WI38 (cell line): ENCODE data around the gene SFXN5.

ENCODE experiments used
- H3K4me3 ChIP-seq: 2 replicates; pipeline ENCODE4 v1.5.1; 2011; ENCODE audit warnings: low read depth, mild to moderate bottlenecking, control low read depth, low read length
- CTCF ChIP-seq: IDR thresholded peaks from 2 replicates; pipeline ENCODE4 v1.5.1; 2012; ENCODE audit warnings: low read depth, mild to moderate bottlenecking, control low read depth, low read length

SFXN5 gene

GRCh38 chr2:72958542-72959385 lies 112.7 kb downstream of the SFXN5 start:
- no peak for TF ChIP-seq CTCF

GRCh38 chr2:72956936-72957335 lies 114.6 kb downstream of the SFXN5 start:
- H3K4me3 ChIP-seq, result no peak overlapping the region
- TF ChIP-seq CTCF, result no peak

More at GRCh38 chr2:72958542-72959385, 112.7 kb downstream of the SFXN5 start:
- H3K4me3 ChIP-seq, result no peak overlapping the region

GRCh38 chr2:72956050-72956395 lies 115.5 kb downstream of the SFXN5 start:
- H3K4me3 ChIP-seq, result no peak overlapping the region
- TF ChIP-seq CTCF, result no peak

GRCh38 chr2:72955228-72956049 lies 116.1 kb downstream of the SFXN5 start:
- no peak overlapping the region for H3K4me3 ChIP-seq
- no peak for TF ChIP-seq CTCF

GRCh38 chr2:72954376-72955227 lies 116.9 kb downstream of the SFXN5 start:
- H3K4me3 ChIP-seq, result no peak overlapping the region
- TF ChIP-seq CTCF, result no peak

GRCh38 chr2:72953976-72954375 lies 117.5 kb downstream of the SFXN5 start:
- no peak overlapping the region for H3K4me3 ChIP-seq
- TF ChIP-seq CTCF, result no peak
